B cell (primary cell): Measurements from ENCODE around the gene NUP62. TPM values are rescaled to one million over a fixed set of nuclear protein-coding genes. Genes with fewer than 3 reads are reported as not detected.
A peak's percentile ranks its signal among the peaks of the same experiment; 100 is the strongest.

Source experiments
- ATAC-seq: fragments of 200-7000 bp; cut with Tn5 transposase; one replicate; pipeline ENCODE4 v1.10.0; 2021; ENCODE audit warnings: low read depth, mild to moderate bottlenecking, moderate number of reproducible peaks, moderate library complexity
- CTCF ChIA-PET: fragments of 350-600 bp; sonication (Branson Sonifier 250); formaldehyde crosslinking; loops from one replicate; lab custom pipeline; 2021; ENCODE audit warnings: antibody characterized with exemption, inconsistent platforms; lab: Charles Lee
- POLR2A ChIA-PET: fragments of 350-600 bp; sonication (Branson Sonifier 250); formaldehyde crosslinking; loops from one replicate; lab custom pipeline; 2021; ENCODE audit warnings: antibody characterized with exemption; lab: Charles Lee
- DNase-seq: peaks from one replicate; pipeline ENCODE4 v3.0.0; 2013
- H2AFZ ChIP-seq: 2 replicates; pipeline ENCODE4 v1.6.1; 2012; ENCODE audit warnings: mild to moderate bottlenecking, low read depth, low read length; ENCODE audit not compliant: insufficient read depth, poor library complexity, severe bottlenecking
- H3K27ac ChIP-seq, 2 donors: 1 replicate in 1 of 2; 2 replicates in 1 of 2; pipeline ENCODE4 v1.5.1; 2012 to 2013; ENCODE audit warnings: low read length in 2 of 2, mild to moderate bottlenecking in 2 of 2, moderate library complexity in 1 of 2
- H3K27me3 ChIP-seq, 4 experiments: fragments of 200-600 bp in 1 of 4; sonication (generic) in 1 of 4; replicated peaks in 1 of 4; 1 replicate in 2 of 4; 2 replicates in 2 of 4; pipeline versions ENCODE4 v1.6.1 to v1.7.0; 2013 to 2016; ENCODE audit warnings: low read length in 3 of 4, mild to moderate bottlenecking in 2 of 4, mixed read lengths in 1 of 4, moderate library complexity in 1 of 4; ENCODE audit not compliant: insufficient read depth in 4 of 4, control insufficient read depth in 3 of 4; ENCODE audit errors: control extremely low read depth in 1 of 4
- H3K36me3 ChIP-seq, 2 experiments: replicated peaks in 1 of 2; 1 replicate in 1 of 2; 2 replicates in 1 of 2; pipeline versions ENCODE4 v1.6.1 to v1.7.1; 2013; ENCODE audit warnings: low read length in 1 of 2; ENCODE audit not compliant: insufficient read depth in 2 of 2, control insufficient read depth in 1 of 2; ENCODE audit errors: control extremely low read depth in 1 of 2, extremely low read depth in 1 of 2
- H3K4me1 ChIP-seq, 2 donors: fragments of 200-600 bp in 1 of 2; sonication (generic) in 1 of 2; 1 replicate in 1 of 2; 2 replicates in 1 of 2; pipeline versions ENCODE4 v1.5.1 to v1.6.1; 2013 to 2017; ENCODE audit warnings: low read length in 2 of 2; ENCODE audit not compliant: control insufficient read depth in 2 of 2, insufficient read depth in 2 of 2
- H3K4me2 ChIP-seq: replicated peaks from 2 replicates; pipeline ENCODE3; 2012; ENCODE audit warnings: mild to moderate bottlenecking, low read depth, low read length; ENCODE audit not compliant: poor library complexity, severe bottlenecking
- H3K4me3 ChIP-seq, 5 experiments: fragments of 200-600 bp in 1 of 5; sonication (generic) in 1 of 5; 1 replicate in 3 of 5; 2 replicates in 2 of 5; pipeline versions ENCODE4 v1.5.1 to v1.7.0; 2011 to 2016; ENCODE audit warnings: low read length in 4 of 5, mild to moderate bottlenecking in 4 of 5, low read depth in 2 of 5, control low read depth in 1 of 5, moderate library complexity in 1 of 5; ENCODE audit not compliant: insufficient read depth in 1 of 5; ENCODE audit errors: control extremely low read depth in 1 of 5, extremely low read depth in 1 of 5
- H3K79me2 ChIP-seq: fragments of 200-600 bp; sonication (generic); one replicate; pipeline ENCODE4 v1.6.0; 2016; ENCODE audit warnings: low read length; ENCODE audit not compliant: control insufficient read depth, insufficient read depth
- H3K9ac ChIP-seq: fragments of 200-600 bp; sonication (generic); 2 replicates; pipeline ENCODE4 v1.6.1; 2017; ENCODE audit warnings: mild to moderate bottlenecking, low read length, moderate library complexity
- H3K9me3 ChIP-seq, 3 donors: one replicate each; pipeline versions ENCODE4 v1.6.1 to v1.7.1; 2013; ENCODE audit warnings: low read length in 2 of 3; ENCODE audit not compliant: control insufficient read depth in 2 of 3, insufficient read depth in 1 of 3; ENCODE audit errors: control extremely low read depth in 1 of 3
- H4K20me1 ChIP-seq: 2 replicates; pipeline ENCODE4 v1.6.0; 2012; ENCODE audit warnings: mild to moderate bottlenecking, low read length; ENCODE audit not compliant: insufficient read depth, control insufficient read depth, poor library complexity, severe bottlenecking
- H3K27ac Mint-ChIP-seq: one replicate; pipeline ENCODE4 v1.8.0; 2021; ENCODE audit warnings: mixed read lengths
- H3K27me3 Mint-ChIP-seq: one replicate; pipeline ENCODE4 v1.8.0; 2021; ENCODE audit warnings: mixed read lengths
- H3K4me1 Mint-ChIP-seq: one replicate; pipeline ENCODE4 v1.8.0; 2021; ENCODE audit warnings: mixed read lengths
- H3K4me3 Mint-ChIP-seq: one replicate; pipeline ENCODE4 v1.8.0; 2021; ENCODE audit warnings: mixed read lengths
- H3K9me3 Mint-ChIP-seq: one replicate; pipeline ENCODE4 v1.8.0; 2022; ENCODE audit warnings: mixed read lengths; ENCODE audit not compliant: insufficient read depth
- EZH2 ChIP-seq: IDR thresholded peaks from 2 replicates; pipeline ENCODE4 v1.6.1; 2012; ENCODE audit warnings: borderline replicate concordance, low read depth, mild to moderate bottlenecking, moderate library complexity, low read length; ENCODE audit not compliant: insufficient read depth, poor library complexity, severe bottlenecking
- WGBS: methylation state at CpG from one replicate; pipeline ENCODE4 v1.1.5; 2013; ENCODE audit warnings: missing lambda C conversion rate; ENCODE audit not compliant: insufficient coverage; 5-methylcytosine and 5-hydroxymethylcytosine counted together
- intact Hi-C: fragments of 100-400 bp; cut with micrococcal nuclease; formaldehyde crosslinking; loops from one replicate; pipeline ENCODE4 v1.10.0; 2022
- polyA plus RNA-seq: library from polyadenylated mRNA; depleted of rRNA; stranded (reverse); fragments of >200 nt; gene quantifications from 2 replicates; pipeline ENCODE4 v1.2.3, GENCODE V29; 2012
- total RNA-seq, 2 donors: library from RNA; stranded (reverse); fragments of 120-200 nt in 1 of 2; gene quantifications; 1 replicate in 1 of 2; 2 replicates in 1 of 2; pipeline versions ENCODE4 v1.2.3 to v1.2.4, GENCODE V29; 2013 to 2022
- TF ChIP-seq, protein P1 (sequence below): fragments of 200-600 bp; IDR thresholded peaks from one replicate; pipeline ENCODE4 v1.8.0; 2022; ENCODE audit warnings: antibody characterized with exemption, mild to moderate bottlenecking

Gene NUP62
- total and polyA plus RNA-seq, 2 donors (not counting 1 experiment from before 2014, with no cell fraction given), result 25.2 to 75.7 TPM

DNA sequence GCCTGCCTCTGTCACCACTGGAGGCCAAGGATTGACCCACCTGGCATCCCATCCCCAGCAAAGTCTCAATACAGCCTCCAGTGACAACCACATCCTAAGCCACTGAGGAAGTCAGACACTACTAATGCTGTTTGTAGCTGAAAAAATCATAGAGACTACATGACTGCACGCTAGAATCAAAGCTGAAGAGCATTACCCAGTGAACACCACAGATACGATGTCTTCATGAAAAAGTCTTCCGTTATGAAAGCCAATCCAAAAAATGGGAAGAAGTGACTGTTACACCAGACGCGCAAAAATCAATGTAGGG lies 11.1 kb upstream of the NUP62 start:
- 96% methylated on average over 5 of the region's 5 CpGs for WGBS
- no peak overlapping the region for H3K9ac ChIP-seq
- TF ChIP-seq, protein P1, sequence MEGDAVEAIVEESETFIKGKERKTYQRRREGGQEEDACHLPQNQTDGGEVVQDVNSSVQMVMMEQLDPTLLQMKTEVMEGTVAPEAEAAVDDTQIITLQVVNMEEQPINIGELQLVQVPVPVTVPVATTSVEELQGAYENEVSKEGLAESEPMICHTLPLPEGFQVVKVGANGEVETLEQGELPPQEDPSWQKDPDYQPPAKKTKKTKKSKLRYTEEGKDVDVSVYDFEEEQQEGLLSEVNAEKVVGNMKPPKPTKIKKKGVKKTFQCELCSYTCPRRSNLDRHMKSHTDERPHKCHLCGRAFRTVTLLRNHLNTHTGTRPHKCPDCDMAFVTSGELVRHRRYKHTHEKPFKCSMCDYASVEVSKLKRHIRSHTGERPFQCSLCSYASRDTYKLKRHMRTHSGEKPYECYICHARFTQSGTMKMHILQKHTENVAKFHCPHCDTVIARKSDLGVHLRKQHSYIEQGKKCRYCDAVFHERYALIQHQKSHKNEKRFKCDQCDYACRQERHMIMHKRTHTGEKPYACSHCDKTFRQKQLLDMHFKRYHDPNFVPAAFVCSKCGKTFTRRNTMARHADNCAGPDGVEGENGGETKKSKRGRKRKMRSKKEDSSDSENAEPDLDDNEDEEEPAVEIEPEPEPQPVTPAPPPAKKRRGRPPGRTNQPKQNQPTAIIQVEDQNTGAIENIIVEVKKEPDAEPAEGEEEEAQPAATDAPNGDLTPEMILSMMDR, result no peak
- no peak for TF ChIP-seq EZH2
- H4K20me1 ChIP-seq, result no peaks in the 10 kb centered on the region
- no peaks in the 10 kb centered on the region for H3K79me2 ChIP-seq
- DNase-seq (no peak), ATAC-seq (no peak)
- H3K4me1 ChIP-seq, result peaks cover 5 to 8% of the 10 kb centered on the region in 2 donors
- CTCF ChIA-PET, result interaction anchor here (0.9 kb wide), 1 partner anchor 44 kb away, joined by 3 read pairs; no protein-coding TSS in a partner anchor
- Mint-ChIP-seq H3K27me3 (peaks cover 34% of the 10 kb centered on the region), H3K27ac (no peak overlapping the region), H3K4me3 (no peak overlapping the region), H3K4me1 (peaks cover 5% of the 10 kb centered on the region), H3K9me3 (no peaks in the 10 kb centered on the region)
- no peak overlapping the region for H2AFZ ChIP-seq
- intact Hi-C loops, result no loop called here
- H3K4me2 ChIP-seq, result no peak overlapping the region
- POLR2A ChIA-PET, result no interaction called here
- no peak overlapping the region for H3K4me3 ChIP-seq
- no peak overlapping the region for H3K27ac ChIP-seq
- no peaks in the 10 kb centered on the region for H3K9me3 ChIP-seq
- H3K36me3 ChIP-seq, result no peaks in the 10 kb centered on the region
- no peaks in the 10 kb centered on the region for H3K27me3 ChIP-seq

DNA sequence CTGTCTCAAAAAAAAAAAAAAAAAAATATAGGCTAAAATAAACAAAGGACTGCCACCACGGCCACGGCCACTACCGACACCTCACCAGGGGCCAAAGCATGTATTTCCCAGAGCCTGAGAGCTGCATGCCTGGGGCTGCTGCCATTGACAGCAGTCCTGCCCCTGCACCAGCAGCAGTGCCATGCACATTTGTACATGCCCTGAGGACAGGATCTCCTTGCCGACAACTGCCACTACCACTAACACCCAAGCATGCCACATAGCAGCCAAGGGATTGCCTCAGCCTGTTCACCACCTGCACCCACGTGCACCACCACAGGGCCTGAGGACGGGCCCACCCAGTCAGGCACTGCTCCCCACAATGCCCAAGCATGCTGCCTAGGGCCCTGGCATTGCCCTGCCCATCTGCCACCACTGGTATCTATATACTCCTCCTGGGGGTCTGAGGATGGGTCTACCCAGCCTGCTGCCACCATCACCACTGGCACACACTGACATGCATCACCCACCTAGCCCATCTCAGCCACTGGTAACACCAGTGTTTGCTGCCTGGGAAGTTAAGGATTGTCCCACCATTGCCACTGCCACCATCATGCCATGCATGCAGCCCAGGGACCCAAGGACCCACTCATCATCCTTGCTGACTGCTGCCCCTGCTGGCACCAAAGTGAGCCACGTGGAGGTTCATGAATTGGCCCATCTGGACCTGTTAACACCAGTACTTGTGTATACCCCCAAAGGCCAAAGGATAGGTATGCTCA lies 10.6 kb upstream of the NUP62 start:
- Mint-ChIP-seq H3K4me3 (no peak overlapping the region), H3K27ac (peak overlapping the region; percentile 32)
- intact Hi-C loops, result loop anchor here (5.0 kb wide), 1 partner anchor 842 kb away; no protein-coding TSS in a partner anchor

More for the DNA sequence above, 10.6 kb upstream of the NUP62 start:
- H3K79me2 ChIP-seq, result no peaks in the 10 kb centered on the region
- CTCF ChIA-PET, result interaction anchor here (0.6 to 3.4 kb wide), 5 partner anchors 11 to 196 kb away, joined by 3 to 20 read pairs (median 3); partner anchors contain the start of genes ATF5 and NUP62
- H3K27me3 ChIP-seq, result no peaks in the 10 kb centered on the region
- no peaks in the 10 kb centered on the region for H3K9me3 ChIP-seq
- POLR2A ChIA-PET, result no interaction called here
- Mint-ChIP-seq H3K4me1 (peaks cover 5% of the 10 kb centered on the region), H3K27me3 (peaks cover 30% of the 10 kb centered on the region), H3K9me3 (no peaks in the 10 kb centered on the region)
- no peak overlapping the region for H2AFZ ChIP-seq
- no peak overlapping the region for H3K4me3 ChIP-seq
- WGBS, result 81% methylated on average over 7 of the region's 7 CpGs
- peaks cover 5 to 8% of the 10 kb centered on the region in 2 donors for H3K4me1 ChIP-seq
- no peak overlapping the region for H3K4me2 ChIP-seq
- TF ChIP-seq EZH2, result no peak
- ATAC-seq (no peak), DNase-seq (no peak)
- H3K27ac ChIP-seq, result no peak overlapping the region
- no peaks in the 10 kb centered on the region for H4K20me1 ChIP-seq
- no peak overlapping the region for H3K9ac ChIP-seq
- no peaks in the 10 kb centered on the region for H3K36me3 ChIP-seq
